HCT116 (cell line): ENCODE data around the gene SEMA3C. TPM values are rescaled to one million over a fixed set of nuclear protein-coding genes. Genes with fewer than 3 reads are reported as not detected.

Source experiments
- ATAC-seq: fragments of 200-7000 bp; cut with Tn5 transposase; 2 replicates; pipeline ENCODE4 v1.9.1; 2020; ENCODE audit warnings: mild to moderate bottlenecking, moderate library complexity
- BruUV-seq: library from RNA; stranded (reverse); fragments of 400-500 nt; replicated peaks from 2 replicates; lab custom pipeline; 2021; lab: Mats Ljungman, UMichigan
- CTCF ChIA-PET: fragments of 300-600 bp; sonication (Branson Sonifier 250); formaldehyde crosslinking; loops from one replicate; lab custom pipeline; 2021; ENCODE audit warnings: antibody characterized with exemption; lab: Charles Lee
- POLR2A ChIA-PET: fragments of 300-600, 350-600 bp; sonication (Branson Sonifier 250); formaldehyde crosslinking; loops from one replicate; lab custom pipeline; 2021; ENCODE audit warnings: antibody characterized with exemption; lab: Charles Lee
- RAD21 ChIA-PET, 2 experiments: fragments of 300-600 bp; sonication (Branson Sonifier 250); formaldehyde crosslinking; loops; one replicate each; lab custom pipeline; 2023; ENCODE audit warnings: low total read pairs in 2 of 2; ENCODE audit not compliant: uncharacterized antibody in 2 of 2, unreplicated experiment in 2 of 2, low non-redundant PET in 1 of 2; lab: Charles Lee
- DNase-seq: peaks from one replicate; pipeline ENCODE4 v3.0.0-alpha.2; 2010; ENCODE audit warnings: low read depth, low spot score
- H2AFZ ChIP-seq: fragments of 200-600 bp; shearing (Covaris generic), sonication (generic); 2 replicates; pipeline ENCODE4 v1.6.1; 2017; ENCODE audit warnings: low read depth, mixed run types, mixed read lengths, antibody characterized with exemption, low read length; ENCODE audit not compliant: poor library complexity, severe bottlenecking
- H3K27ac ChIP-seq: 2 replicates; pipeline ENCODE4 v1.5.1; 2012; ENCODE audit warnings: low read depth, low read length
- H3K27me3 ChIP-seq: fragments of 200-600 bp; sonication (generic); 2 replicates; pipeline ENCODE4 v1.6.1; 2016; ENCODE audit warnings: mixed run types, low read length, mixed read lengths; ENCODE audit not compliant: insufficient read depth
- H3K36me3 ChIP-seq, 2 experiments: fragments of 200-500 bp in 1 of 2; fragments of 200-600 bp in 1 of 2; sonication (Bioruptor generic) in 1 of 2; sonication (generic) in 1 of 2; 2 replicates each; pipeline versions ENCODE4 v1.5.1 to v1.6.1; 2014 to 2016; ENCODE audit warnings: low read length in 2 of 2, inconsistent platforms in 1 of 2, mixed read lengths in 1 of 2, mixed run types in 1 of 2; ENCODE audit not compliant: insufficient read depth in 2 of 2, control insufficient read depth in 1 of 2
- H3K4me1 ChIP-seq, 2 experiments: fragments of 200-600 bp in 1 of 2; sonication (generic) in 1 of 2; 2 replicates each; pipeline versions ENCODE4 v1.5.1 to v1.6.1; 2012 to 2017; ENCODE audit warnings: low read length in 2 of 2, inconsistent platforms in 1 of 2, mild to moderate bottlenecking in 1 of 2, mixed read lengths in 1 of 2, mixed run types in 1 of 2, moderate library complexity in 1 of 2; ENCODE audit not compliant: insufficient read depth in 2 of 2, control insufficient read depth in 1 of 2
- H3K4me2 ChIP-seq: fragments of 200-600 bp; sonication (generic); 2 replicates; pipeline ENCODE4 v1.6.1; 2017; ENCODE audit warnings: mixed run types, low read length, mixed read lengths
- H3K4me3 ChIP-seq, 2 experiments: fragments of 200-600 bp in 1 of 2; sonication (generic) in 1 of 2; replicated peaks in 1 of 2; 2 replicates each; pipeline ENCODE4 v1.5.1; 2011 to 2016; ENCODE audit warnings: low read length in 2 of 2, control low read depth in 1 of 2, low read depth in 1 of 2, mild to moderate bottlenecking in 1 of 2, mixed read lengths in 1 of 2, mixed run types in 1 of 2
- H3K79me2 ChIP-seq: fragments of 200-600 bp; sonication (generic); 2 replicates; pipeline ENCODE4 v1.6.1; 2017; ENCODE audit warnings: mild to moderate bottlenecking, mixed run types, low read length, moderate library complexity, mixed read lengths; ENCODE audit not compliant: insufficient read depth
- H3K9ac ChIP-seq: fragments of 200-600 bp; sonication (generic); 2 replicates; pipeline ENCODE4 v1.6.1; 2016; ENCODE audit warnings: low read length, mixed read lengths
- H3K9me2 ChIP-seq: fragments of 200-600 bp; sonication (generic), shearing (Covaris generic); 2 replicates; pipeline ENCODE4 v1.6.1; 2017; ENCODE audit warnings: mixed run types, mild to moderate bottlenecking, moderate library complexity; ENCODE audit not compliant: insufficient read depth
- H3K9me3 ChIP-seq, 2 experiments: fragments of 200-500 bp in 1 of 2; fragments of 200-600 bp in 1 of 2; sonication (Bioruptor generic) in 1 of 2; sonication (generic) in 1 of 2; 2 replicates each; pipeline ENCODE4 v1.6.1; 2014 to 2017; ENCODE audit warnings: low read length in 2 of 2, mixed read lengths in 2 of 2, inconsistent platforms in 1 of 2, low read depth in 1 of 2, mild to moderate bottlenecking in 1 of 2, mixed run types in 1 of 2, moderate library complexity in 1 of 2; ENCODE audit not compliant: control insufficient read depth in 1 of 2, insufficient read depth in 1 of 2
- H4K20me1 ChIP-seq: fragments of 200-600 bp; sonication (generic), shearing (Covaris generic); 2 replicates; pipeline ENCODE4 v1.6.1; 2017; ENCODE audit warnings: mixed run types, mild to moderate bottlenecking, moderate library complexity; ENCODE audit not compliant: insufficient read depth
- CBX3 ChIP-seq: IDR thresholded peaks from 2 replicates; pipeline ENCODE4 v1.6.1; 2012; ENCODE audit warnings: low read depth
- EGR1 ChIP-seq: IDR thresholded peaks from 2 replicates; pipeline ENCODE4 v1.6.1; 2012; ENCODE audit warnings: low read depth
- ELF1 ChIP-seq: IDR thresholded peaks from 2 replicates; pipeline ENCODE4 v1.6.1; 2012; ENCODE audit warnings: low read depth, borderline replicate concordance
- EZH2 ChIP-seq: fragments of 200-600 bp; sonication (generic); IDR thresholded peaks from 2 replicates; pipeline ENCODE4 v1.6.1; 2017; ENCODE audit warnings: antibody characterized with exemption, mixed run types
- EZH2phosphoT487 ChIP-seq: fragments of 200-600 bp; IDR thresholded peaks from 2 replicates; pipeline ENCODE4 v1.6.1; 2018; ENCODE audit warnings: antibody characterized with exemption, borderline replicate concordance
- FOSL1 ChIP-seq: IDR thresholded peaks from 2 replicates; pipeline ENCODE4 v1.6.1; 2012; ENCODE audit warnings: low read depth
- JUND ChIP-seq: IDR thresholded peaks from 2 replicates; pipeline ENCODE4 v1.6.1; 2012
- POLR2AphosphoS5 ChIP-seq: IDR thresholded peaks from 2 replicates; pipeline ENCODE4 v1.6.1; 2011; ENCODE audit warnings: mild to moderate bottlenecking, low read depth, low read length, moderate library complexity
- SIN3A ChIP-seq: IDR thresholded peaks from 2 replicates; pipeline ENCODE4 v1.6.1; 2012; ENCODE audit warnings: low read depth
- SP1 ChIP-seq: IDR thresholded peaks from 2 replicates; pipeline ENCODE4 v1.6.1; 2012; ENCODE audit warnings: low read depth
- TCF7L2 ChIP-seq: IDR thresholded peaks from 2 replicates; pipeline ENCODE4 v1.7.0; 2011; ENCODE audit warnings: borderline replicate concordance, inconsistent platforms; ENCODE audit not compliant: insufficient read depth, insufficient read length; ENCODE audit errors: extremely low read depth
- intact Hi-C: fragments of 100-400 bp; cut with micrococcal nuclease; formaldehyde crosslinking; loops from 2 replicates; pipeline ENCODE4 v1.10.0; 2022
- total RNA-seq: library from RNA; stranded (reverse); gene quantifications from one replicate; pipeline ENCODE4 v1.2.1, GENCODE V29; 2021; ENCODE audit not compliant: unreplicated experiment
- TF ChIP-seq, protein P1 (sequence below), 3 experiments: fragments of 200-600 bp in 1 of 3; sonication (generic) in 1 of 3; IDR thresholded peaks in 2 of 3; conservative IDR thresholded peaks in 1 of 3; 2 replicates each; pipeline ENCODE4 v1.5.1; 2012 to 2017; ENCODE audit warnings: low read depth in 2 of 3, low read length in 2 of 3, antibody characterized with exemption in 1 of 3, borderline replicate concordance in 1 of 3, control low read depth in 1 of 3, mild to moderate bottlenecking in 1 of 3, mixed read lengths in 1 of 3, mixed run types in 1 of 3, moderate library complexity in 1 of 3; ENCODE audit not compliant: insufficient read depth in 1 of 3
- TF ChIP-seq, protein P2 (sequence below): IDR thresholded peaks from 2 replicates; pipeline ENCODE4 v1.6.1; 2012
- TF ChIP-seq, protein P3 (sequence below): IDR thresholded peaks from 2 replicates; pipeline ENCODE4 v1.6.1; 2011; ENCODE audit warnings: mild to moderate bottlenecking, low read length, moderate library complexity; ENCODE audit not compliant: insufficient replicate concordance; ENCODE audit errors: extremely low read depth
- TF ChIP-seq, protein P4 (sequence below): IDR thresholded peaks from 2 replicates; pipeline ENCODE4 v1.6.1; 2012; ENCODE audit warnings: low read depth

SEMA3C gene
- total RNA-seq, 1 experiment from 2014 or later = 25.3 TPM

DNA sequence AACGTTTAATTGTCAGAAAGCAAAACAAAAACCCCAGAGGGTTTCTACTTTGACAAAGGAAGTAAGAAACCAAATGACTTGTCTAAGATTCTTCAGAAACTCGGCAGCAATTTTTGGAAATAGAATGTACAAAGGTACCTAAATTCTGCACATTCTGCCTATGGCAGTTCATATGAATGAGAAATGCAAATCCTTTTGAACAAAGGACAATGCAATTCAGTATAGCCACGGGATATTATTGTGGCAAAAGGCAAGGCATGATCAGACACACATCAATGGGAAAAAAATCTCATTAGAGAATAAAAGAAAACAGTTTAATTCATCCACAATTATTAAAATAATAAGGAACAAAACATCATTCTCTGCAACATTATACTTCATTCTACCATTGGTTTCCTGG, 93.4 kb downstream of the SEMA3C start:
- intact Hi-C loops = no loop called here
- BruUV-seq = no TSS peak
- ATAC-seq = no peak
- no peak overlapping the region for H2AFZ ChIP-seq
- CTCF ChIA-PET = no interaction called here
- no peaks in the 10 kb centered on the region for H3K9me2 ChIP-seq
- H3K36me3 ChIP-seq = no peaks in the 10 kb centered on the region
- POLR2A ChIA-PET = no interaction called here
- H3K4me2 ChIP-seq = no peak overlapping the region
- H3K9me3 ChIP-seq = no peaks in the 10 kb centered on the region
- no peaks in the 10 kb centered on the region for H4K20me1 ChIP-seq
- H3K79me2 ChIP-seq = no peaks in the 10 kb centered on the region
- TF ChIP-seq, protein P1, sequence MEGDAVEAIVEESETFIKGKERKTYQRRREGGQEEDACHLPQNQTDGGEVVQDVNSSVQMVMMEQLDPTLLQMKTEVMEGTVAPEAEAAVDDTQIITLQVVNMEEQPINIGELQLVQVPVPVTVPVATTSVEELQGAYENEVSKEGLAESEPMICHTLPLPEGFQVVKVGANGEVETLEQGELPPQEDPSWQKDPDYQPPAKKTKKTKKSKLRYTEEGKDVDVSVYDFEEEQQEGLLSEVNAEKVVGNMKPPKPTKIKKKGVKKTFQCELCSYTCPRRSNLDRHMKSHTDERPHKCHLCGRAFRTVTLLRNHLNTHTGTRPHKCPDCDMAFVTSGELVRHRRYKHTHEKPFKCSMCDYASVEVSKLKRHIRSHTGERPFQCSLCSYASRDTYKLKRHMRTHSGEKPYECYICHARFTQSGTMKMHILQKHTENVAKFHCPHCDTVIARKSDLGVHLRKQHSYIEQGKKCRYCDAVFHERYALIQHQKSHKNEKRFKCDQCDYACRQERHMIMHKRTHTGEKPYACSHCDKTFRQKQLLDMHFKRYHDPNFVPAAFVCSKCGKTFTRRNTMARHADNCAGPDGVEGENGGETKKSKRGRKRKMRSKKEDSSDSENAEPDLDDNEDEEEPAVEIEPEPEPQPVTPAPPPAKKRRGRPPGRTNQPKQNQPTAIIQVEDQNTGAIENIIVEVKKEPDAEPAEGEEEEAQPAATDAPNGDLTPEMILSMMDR (IDR thresholded peaks at IDR 0.05 in 2 of 3, conservative IDR thresholded peaks at IDR 0.05 in 1 of 3; ENCODE audit: borderline replicate concordance in 1 of 3, insufficient read depth in 1 of 3, low read depth in 2 of 3, low read length in 2 of 3) = no peak
- TF ChIP-seq, protein P2, sequence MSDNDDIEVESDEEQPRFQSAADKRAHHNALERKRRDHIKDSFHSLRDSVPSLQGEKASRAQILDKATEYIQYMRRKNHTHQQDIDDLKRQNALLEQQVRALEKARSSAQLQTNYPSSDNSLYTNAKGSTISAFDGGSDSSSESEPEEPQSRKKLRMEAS = no peak
- TF ChIP-seq, protein P3, sequence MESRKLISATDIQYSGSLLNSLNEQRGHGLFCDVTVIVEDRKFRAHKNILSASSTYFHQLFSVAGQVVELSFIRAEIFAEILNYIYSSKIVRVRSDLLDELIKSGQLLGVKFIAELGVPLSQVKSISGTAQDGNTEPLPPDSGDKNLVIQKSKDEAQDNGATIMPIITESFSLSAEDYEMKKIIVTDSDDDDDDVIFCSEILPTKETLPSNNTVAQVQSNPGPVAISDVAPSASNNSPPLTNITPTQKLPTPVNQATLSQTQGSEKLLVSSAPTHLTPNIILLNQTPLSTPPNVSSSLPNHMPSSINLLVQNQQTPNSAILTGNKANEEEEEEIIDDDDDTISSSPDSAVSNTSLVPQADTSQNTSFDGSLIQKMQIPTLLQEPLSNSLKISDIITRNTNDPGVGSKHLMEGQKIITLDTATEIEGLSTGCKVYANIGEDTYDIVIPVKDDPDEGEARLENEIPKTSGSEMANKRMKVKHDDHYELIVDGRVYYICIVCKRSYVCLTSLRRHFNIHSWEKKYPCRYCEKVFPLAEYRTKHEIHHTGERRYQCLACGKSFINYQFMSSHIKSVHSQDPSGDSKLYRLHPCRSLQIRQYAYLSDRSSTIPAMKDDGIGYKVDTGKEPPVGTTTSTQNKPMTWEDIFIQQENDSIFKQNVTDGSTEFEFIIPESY = no peak
- TF ChIP-seq SIN3A = no peak
- TF ChIP-seq SP1 = no peak
- no peak for TF ChIP-seq TCF7L2
- TF ChIP-seq, protein P4, sequence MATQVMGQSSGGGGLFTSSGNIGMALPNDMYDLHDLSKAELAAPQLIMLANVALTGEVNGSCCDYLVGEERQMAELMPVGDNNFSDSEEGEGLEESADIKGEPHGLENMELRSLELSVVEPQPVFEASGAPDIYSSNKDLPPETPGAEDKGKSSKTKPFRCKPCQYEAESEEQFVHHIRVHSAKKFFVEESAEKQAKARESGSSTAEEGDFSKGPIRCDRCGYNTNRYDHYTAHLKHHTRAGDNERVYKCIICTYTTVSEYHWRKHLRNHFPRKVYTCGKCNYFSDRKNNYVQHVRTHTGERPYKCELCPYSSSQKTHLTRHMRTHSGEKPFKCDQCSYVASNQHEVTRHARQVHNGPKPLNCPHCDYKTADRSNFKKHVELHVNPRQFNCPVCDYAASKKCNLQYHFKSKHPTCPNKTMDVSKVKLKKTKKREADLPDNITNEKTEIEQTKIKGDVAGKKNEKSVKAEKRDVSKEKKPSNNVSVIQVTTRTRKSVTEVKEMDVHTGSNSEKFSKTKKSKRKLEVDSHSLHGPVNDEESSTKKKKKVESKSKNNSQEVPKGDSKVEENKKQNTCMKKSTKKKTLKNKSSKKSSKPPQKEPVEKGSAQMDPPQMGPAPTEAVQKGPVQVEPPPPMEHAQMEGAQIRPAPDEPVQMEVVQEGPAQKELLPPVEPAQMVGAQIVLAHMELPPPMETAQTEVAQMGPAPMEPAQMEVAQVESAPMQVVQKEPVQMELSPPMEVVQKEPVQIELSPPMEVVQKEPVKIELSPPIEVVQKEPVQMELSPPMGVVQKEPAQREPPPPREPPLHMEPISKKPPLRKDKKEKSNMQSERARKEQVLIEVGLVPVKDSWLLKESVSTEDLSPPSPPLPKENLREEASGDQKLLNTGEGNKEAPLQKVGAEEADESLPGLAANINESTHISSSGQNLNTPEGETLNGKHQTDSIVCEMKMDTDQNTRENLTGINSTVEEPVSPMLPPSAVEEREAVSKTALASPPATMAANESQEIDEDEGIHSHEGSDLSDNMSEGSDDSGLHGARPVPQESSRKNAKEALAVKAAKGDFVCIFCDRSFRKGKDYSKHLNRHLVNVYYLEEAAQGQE = no peak
- TF ChIP-seq ELF1 = no peak
- no peak for TF ChIP-seq EGR1
- no peak for TF ChIP-seq EZH2phosphoT487
- TF ChIP-seq CBX3 = no peak
- no peak for TF ChIP-seq EZH2
- TF ChIP-seq JUND = no peak
- TF ChIP-seq POLR2AphosphoS5 = no peak
- no peak for TF ChIP-seq FOSL1
- TF ChIP-seq, all 23 proteins: peak for 0
- Histone ChIP-seq H3K27ac (no peak overlapping the region), H3K27me3 (no peaks in the 10 kb centered on the region), H3K9ac (no peak overlapping the region), H3K4me1 (peaks cover 32 to 34% of the 10 kb centered on the region in 2 experiments), H3K4me3 (no peak overlapping the region)
- no peak for DNase-seq
- RAD21 ChIA-PET = no interaction called here
